HG03095 (cell line): ENCODE results near the gene MYL3.
"Not testable (repeated sequence)": the region's sequence is repeated elsewhere in the genome, so short reads cannot be mapped to it uniquely, and the experiment has no call there.

Experiments
- ATAC-seq: cut with Tn5 transposase; IDR thresholded peaks from one replicate; pipeline ENCODE4 v1.9.1; 2021; ENCODE audit warnings: moderate library complexity; ENCODE audit not compliant: unreplicated experiment

Gene MYL3

DNA sequence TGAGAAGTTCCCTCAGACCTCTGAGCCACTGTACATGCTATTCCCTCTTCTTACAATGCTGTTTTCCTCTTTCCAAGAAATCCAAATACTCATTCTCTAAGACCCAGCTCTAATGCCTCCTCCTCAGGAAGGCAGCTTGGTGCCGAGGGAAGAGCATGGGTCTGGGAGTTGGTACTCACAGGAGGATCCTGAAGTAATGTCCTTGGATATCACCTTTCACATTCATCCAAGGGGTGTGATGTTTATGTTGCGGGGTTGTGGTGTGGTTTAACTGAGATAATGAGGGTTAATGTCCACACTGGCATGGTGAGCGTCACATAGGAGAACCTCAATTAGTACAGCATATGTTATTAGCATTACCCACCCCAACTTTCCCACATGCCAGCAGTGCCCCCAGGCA is 31.9 kb downstream of the MYL3 start:
- ATAC-seq: no peak

DNA sequence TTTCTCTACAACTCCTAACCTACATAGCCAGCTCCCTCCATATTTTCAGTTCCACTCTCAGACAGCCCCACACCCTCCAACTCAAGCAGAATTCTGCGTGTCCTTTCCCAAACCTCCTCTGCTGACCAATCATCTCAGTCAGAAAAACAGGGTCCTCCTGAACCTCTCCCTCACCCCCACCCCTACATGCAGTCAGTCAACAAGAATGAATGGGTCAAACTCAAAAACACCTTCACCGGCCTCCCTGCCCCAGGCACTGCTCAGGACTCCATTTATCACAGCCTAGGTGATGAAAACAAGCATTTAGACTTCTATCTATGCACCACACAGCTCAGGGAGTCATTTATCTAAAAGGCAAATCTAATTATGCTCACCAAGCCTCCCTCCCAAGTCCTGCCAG is 32.4 kb downstream of the MYL3 start:
- no peak for ATAC-seq

DNA sequence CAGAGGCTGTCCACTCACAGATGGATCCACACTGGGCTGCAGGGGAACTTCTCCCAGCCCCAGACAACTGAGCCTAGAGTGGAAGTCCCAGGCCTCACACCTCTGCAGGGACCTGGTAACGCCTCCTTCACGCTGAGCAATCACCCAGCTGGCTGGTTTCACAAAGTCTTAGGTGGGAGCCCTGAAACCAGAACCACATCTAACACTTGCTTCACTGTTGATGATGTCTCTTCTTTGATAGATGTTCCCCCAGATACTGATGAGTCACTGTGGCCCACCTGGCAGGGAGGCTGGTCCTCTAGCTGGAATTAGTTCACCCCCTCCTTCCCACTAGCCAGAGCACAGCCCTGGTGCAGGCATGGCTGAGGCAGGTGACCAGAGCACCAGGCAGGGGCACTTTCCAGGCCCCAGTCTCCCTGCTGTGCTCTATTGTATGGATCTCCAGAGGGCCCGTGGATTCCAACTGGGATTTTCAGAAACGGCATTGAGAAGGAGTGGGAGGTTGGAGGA is 33.5 kb downstream of the MYL3 start:
- ATAC-seq: peak; percentile 70

DNA sequence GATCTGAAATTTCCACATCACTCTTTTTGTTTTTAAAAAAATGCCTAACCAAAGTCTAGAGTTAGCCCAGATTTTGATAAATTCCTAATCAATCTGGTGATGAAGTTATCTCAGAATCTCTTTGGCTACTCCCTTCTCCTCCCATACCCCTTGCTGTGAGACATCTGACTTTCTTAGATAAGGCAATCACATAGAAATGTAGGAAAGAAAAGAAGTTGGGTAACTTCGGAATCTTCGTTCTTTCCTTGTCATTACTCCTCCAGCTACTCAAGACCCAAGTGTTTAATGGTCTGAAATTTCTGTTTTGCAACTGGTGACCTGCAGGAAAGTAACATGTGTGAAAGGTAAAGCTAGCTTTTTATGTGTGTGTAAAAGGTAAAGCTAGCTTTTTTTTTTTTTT is 37.8 kb downstream of the MYL3 start:
- no peak for ATAC-seq

DNA sequence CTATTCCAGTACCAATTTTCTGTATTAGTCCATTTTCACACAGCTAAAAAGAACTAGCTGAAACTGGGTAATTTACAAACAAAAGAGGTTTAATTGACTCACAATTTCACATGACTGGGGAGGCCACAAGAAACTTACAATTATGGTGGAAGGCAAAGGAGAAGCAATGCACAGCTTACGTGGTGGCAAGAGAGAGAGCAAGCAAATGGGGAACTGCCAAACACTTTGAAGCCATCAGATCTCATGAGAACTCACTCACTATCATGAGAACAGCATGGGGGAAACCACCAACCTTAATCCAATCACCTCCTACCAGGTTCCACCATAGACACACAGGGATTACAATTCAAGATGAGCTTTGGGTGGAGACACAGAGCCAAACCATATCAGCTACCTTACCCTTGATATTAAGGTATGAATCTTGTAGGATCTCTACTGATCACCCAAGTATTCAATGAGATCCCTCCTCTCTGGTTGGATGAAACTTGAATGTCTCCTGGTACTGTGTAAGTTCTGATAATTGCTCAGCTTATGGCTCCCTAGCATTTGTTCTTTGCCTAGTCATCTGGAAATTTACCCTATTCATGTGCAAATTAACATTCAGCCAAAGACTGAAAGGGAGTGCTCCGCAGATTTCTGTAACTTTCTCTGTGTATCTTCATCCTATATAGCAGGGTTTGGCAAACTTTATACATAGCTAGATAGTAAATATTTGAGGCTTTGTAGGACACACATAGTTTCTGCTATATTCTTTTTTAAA is 38.9 kb downstream of the MYL3 start:
- ATAC-seq: no peak

DNA sequence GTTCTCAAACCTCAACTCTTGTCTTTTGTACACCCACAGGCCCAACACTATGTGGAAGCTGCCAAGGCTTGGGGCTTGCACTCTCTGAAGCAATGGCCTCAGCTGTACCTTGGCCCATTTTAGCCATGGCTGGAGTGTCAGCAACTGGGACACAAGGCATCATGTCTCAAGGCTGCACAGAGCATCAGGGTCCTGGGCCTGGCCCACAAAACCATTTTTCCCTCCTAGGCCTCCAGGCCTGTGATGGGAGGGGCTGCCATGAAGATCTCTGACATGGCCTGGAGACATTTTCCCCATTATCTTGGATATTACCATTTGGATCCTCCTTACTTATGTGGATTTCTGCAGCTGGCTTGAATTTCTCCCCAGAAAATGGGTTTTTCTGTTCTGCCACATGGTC is 39.9 kb downstream of the MYL3 start:
- not testable (repeated sequence) for ATAC-seq

DNA sequence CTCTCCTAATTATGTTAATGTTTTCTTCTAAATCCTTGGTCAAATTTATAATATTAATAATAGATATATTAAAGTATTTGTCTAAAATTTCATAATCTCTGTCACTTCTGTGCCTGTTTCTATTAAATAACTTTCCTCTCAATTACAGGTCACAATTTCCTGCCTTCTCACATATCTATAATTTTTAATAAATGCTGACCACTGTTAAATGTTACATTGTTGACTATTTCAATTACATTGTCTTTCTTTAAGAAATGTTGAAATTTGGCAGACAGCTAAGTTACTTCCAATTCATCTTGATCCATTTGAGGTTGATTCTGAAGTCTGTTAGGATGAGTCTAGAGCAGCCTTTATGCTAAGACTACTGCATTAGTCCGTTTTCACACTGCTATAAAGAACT is 41.7 kb downstream of the MYL3 start:
- no peak for ATAC-seq

DNA sequence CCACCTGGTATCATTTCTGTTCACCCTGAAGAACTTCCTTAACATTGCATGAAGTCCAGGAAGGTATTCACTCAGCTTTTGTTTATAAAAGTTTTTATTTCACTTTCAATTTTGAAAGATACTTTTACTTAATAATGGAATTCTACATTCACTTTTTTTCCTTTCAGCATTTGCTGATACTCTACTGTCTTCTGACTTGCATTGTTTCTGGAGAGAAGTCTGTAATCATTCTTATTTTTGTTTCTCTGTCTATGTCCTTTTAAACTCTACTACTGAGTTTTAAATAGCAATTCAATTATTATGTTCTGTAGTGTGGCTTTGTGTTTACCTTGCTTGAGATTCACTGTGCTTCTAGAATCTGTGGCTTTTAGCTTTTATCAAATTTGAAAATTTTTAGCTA is 42.4 kb downstream of the MYL3 start:
- no peak for ATAC-seq

DNA sequence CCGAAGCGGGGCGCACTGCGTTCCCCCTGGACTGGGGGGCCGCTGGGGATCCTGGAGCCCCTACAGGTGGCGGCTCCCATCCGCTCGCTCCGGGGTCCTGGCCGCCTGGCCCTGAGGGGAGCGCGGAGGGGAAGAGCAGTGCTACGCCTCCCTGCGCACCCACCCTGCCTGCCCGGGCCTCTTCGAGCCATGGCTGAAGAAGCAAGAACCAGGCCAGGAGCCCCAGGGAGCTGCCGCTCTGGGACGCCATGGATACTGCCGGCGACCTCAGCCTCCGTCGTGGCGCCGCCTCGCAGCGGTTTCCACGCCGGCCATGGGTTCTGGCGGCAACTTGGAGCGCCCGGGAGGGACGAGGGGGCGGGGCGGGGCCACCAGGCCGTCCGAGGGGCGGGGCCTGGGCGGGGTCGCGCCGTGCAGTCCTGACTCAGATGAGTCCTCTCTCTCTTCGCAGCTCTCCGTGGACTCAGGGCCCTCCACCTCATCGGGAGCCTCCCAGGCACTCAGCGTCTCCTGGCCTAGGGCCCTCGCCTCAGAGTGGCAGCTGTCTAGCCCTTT is 50.9 kb downstream of the MYL3 start:
- no peak for ATAC-seq

DNA sequence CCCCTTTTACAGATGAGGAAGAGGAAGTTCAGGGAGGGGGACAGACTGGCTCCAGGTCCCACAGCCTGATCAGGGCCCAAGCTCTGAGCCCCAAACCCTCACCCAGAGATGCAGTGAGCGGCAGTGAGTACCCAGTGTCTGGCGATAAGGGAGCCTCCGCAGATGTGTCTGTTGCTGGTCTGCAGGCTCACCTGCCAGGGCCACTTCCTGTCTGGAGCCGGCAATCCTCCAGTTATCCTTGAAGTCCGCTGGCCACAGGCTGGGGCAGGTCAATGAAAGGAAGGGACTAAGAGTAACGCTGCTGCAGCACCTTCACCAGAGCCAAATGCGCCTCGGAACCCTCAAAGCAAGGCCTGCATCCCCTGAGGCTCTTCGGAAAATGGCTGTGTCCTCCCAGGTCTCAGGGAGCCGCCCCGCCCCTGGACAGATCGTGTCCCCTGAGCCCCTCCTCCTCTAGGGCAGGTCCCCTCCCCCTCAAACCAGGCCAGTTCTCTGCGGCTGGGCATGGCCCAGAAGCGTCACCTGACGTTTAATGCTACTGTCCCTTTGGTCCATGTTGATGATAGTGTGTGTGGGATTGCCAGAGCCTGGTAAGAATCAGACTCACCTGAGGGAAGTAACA is 51.5 kb downstream of the MYL3 start:
- no peak for ATAC-seq

DNA sequence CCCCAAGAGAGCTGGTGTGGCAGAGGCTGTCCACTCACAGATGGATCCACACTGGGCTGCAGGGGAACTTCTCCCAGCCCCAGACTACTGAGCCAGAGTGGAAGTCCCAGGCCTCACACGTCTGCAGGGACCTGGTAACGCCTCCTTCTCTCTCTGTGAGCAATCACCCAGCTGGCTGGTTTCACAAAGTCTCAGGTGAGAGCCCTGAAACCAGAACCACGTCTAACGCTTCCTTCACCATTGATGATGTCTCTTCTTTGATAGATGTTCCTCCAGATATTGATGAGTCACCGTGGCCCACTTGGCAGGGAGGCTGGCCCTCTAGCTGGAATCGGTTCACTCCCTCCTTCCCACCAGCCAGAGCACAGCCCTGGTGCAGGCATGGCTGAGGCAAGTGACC is 54.5 kb downstream of the MYL3 start:
- ATAC-seq: not testable (repeated sequence)
